Neural progenitor cell (in vitro differentiated cells): Measurements from ENCODE around the gene EXT2. TPM values are rescaled to one million over a fixed set of nuclear protein-coding genes. Genes with fewer than 3 reads are reported as not detected.

Experiments
- DNase-seq: peaks from one replicate; pipeline ENCODE4 v3.0.0-alpha.2; 2016; ENCODE audit warnings: low spot score
- H2AFZ ChIP-seq: fragments of 200-600 bp; sonication (generic); replicated peaks from 2 replicates; pipeline ENCODE4 v1.6.1; 2016; ENCODE audit warnings: antibody characterized with exemption
- H3F3A ChIP-seq: fragments of 200-600 bp; sonication (generic); 2 replicates; pipeline ENCODE4 v1.6.1; 2016; ENCODE audit warnings: antibody characterized with exemption, low read depth
- H3K27ac ChIP-seq: fragments of 200-600 bp; sonication (generic); 2 replicates; pipeline ENCODE4 v1.5.1; 2016; ENCODE audit warnings: mild to moderate bottlenecking
- H3K27me3 ChIP-seq: fragments of 200-600 bp; sonication (generic); 2 replicates; pipeline ENCODE4 v1.6.1; 2016; ENCODE audit warnings: mild to moderate bottlenecking, moderate library complexity
- H3K36me3 ChIP-seq: fragments of 200-600 bp; sonication (generic); 2 replicates; pipeline ENCODE4 v1.5.1; 2016
- H3K4me1 ChIP-seq: fragments of 200-600 bp; sonication (generic); 2 replicates; pipeline ENCODE4 v1.6.1; 2016; ENCODE audit warnings: mixed run types
- H3K4me2 ChIP-seq: fragments of 200-600 bp; sonication (generic); 2 replicates; pipeline ENCODE4 v1.6.1; 2016
- H3K4me3 ChIP-seq: fragments of 200-600 bp; sonication (generic); 2 replicates; pipeline ENCODE4 v1.5.1; 2016
- H3K79me2 ChIP-seq: fragments of 200-600 bp; sonication (generic); 2 replicates; pipeline ENCODE4 v1.6.1; 2016; ENCODE audit warnings: low read depth
- H3K9ac ChIP-seq: fragments of 200-600 bp; sonication (generic); 2 replicates; pipeline ENCODE4 v1.6.1; 2016
- H3K9me3 ChIP-seq: fragments of 200-600 bp; sonication (generic); 2 replicates; pipeline ENCODE4 v1.5.1; 2016; ENCODE audit warnings: low read depth
- H4K20me1 ChIP-seq: fragments of 200-600 bp; sonication (generic); 2 replicates; pipeline ENCODE4 v1.6.1; 2016; ENCODE audit warnings: low read depth
- H3K27ac Mint-ChIP-seq: 3 replicates; pipeline ENCODE4 v1.8.0; 2021; ENCODE audit warnings: mixed read lengths
- H3K27me3 Mint-ChIP-seq: 2 replicates; pipeline ENCODE4 v1.8.0; 2022; ENCODE audit warnings: low read depth, mild to moderate bottlenecking, inconsistent platforms, moderate library complexity, mixed read lengths; ENCODE audit not compliant: insufficient read depth
- H3K36me3 Mint-ChIP-seq: 3 replicates; pipeline ENCODE4 v1.8.0; 2021; ENCODE audit warnings: mixed read lengths
- H3K4me1 Mint-ChIP-seq: 3 replicates; pipeline ENCODE4 v1.8.0; 2021; ENCODE audit warnings: mixed read lengths
- H3K4me3 Mint-ChIP-seq: 3 replicates; pipeline ENCODE4 v1.8.0; 2021; ENCODE audit warnings: mild to moderate bottlenecking, moderate library complexity, mixed read lengths
- H3K9me3 Mint-ChIP-seq: 3 replicates; pipeline ENCODE4 v1.8.0; 2020; ENCODE audit warnings: mixed read lengths
- EZH2 ChIP-seq: fragments of 200-600 bp; sonication (generic); IDR thresholded peaks from 2 replicates; pipeline ENCODE4 v1.6.1; 2017; ENCODE audit warnings: antibody characterized with exemption, mild to moderate bottlenecking, moderate library complexity
- EZH2phosphoT487 ChIP-seq: fragments of 200-600 bp; sonication (generic); IDR thresholded peaks from 2 replicates; pipeline ENCODE4 v1.6.1; 2017; ENCODE audit warnings: antibody characterized with exemption
- total RNA-seq: library from RNA; depleted of rRNA; stranded (reverse); fragments of >200 nt; gene quantifications from 2 replicates; pipeline ENCODE4 v1.2.3, GENCODE V29; 2015; ENCODE audit warnings: low replicate concordance
- TF ChIP-seq, protein P1 (sequence below): fragments of 200-600 bp; sonication (generic); IDR thresholded peaks from 2 replicates; pipeline ENCODE4 v1.5.1; 2017; ENCODE audit warnings: antibody characterized with exemption, mild to moderate bottlenecking

The EXT2 gene
- total RNA-seq, 1 donor from 2014 or later = 70.4 TPM

DNA sequence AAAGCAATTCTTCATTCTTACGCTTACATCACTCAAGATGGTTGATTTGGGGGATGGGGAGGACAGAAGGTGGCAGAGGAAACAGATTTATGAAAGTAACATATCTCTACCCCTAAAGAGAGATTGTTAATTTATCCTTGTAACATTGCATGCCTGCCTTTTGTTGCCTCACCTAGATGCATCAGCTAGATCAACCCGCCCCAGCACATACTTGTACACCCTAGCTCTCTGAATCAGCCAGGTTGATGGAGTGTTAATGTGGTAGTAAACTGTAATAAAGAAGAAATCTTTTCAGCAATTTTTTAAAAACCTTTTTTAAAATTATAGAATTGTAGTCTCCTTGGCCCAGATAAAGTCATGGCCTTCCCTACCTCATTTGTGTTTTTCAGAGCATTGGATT lies 51.5 kb downstream of the EXT2 start:
- Histone ChIP-seq H3K4me1 (no peaks in the 10 kb centered on the region), H3K27me3 (no peaks in the 10 kb centered on the region), H3K27ac (no peak overlapping the region), H3F3A (no peaks in the 10 kb centered on the region), H3K79me2 (no peaks in the 10 kb centered on the region), H3K4me3 (no peak overlapping the region), H3K4me2 (no peak overlapping the region), H3K36me3 (peaks cover 5% of the 10 kb centered on the region), H4K20me1 (no peaks in the 10 kb centered on the region), H3K9ac (no peak overlapping the region), H2AFZ (no peak overlapping the region), H3K9me3 (no peaks in the 10 kb centered on the region)
- peaks cover 11% of the 10 kb centered on the region for H3K4me1 Mint-ChIP-seq
- H3K4me3 Mint-ChIP-seq = no peak overlapping the region
- no peak for DNase-seq
- no peaks in the 10 kb centered on the region for H3K27me3 Mint-ChIP-seq
- peaks cover 59% of the 10 kb centered on the region for H3K36me3 Mint-ChIP-seq
- no peak for TF ChIP-seq EZH2
- H3K27ac Mint-ChIP-seq = no peak overlapping the region
- peaks cover 2% of the 10 kb centered on the region for H3K9me3 Mint-ChIP-seq

DNA sequence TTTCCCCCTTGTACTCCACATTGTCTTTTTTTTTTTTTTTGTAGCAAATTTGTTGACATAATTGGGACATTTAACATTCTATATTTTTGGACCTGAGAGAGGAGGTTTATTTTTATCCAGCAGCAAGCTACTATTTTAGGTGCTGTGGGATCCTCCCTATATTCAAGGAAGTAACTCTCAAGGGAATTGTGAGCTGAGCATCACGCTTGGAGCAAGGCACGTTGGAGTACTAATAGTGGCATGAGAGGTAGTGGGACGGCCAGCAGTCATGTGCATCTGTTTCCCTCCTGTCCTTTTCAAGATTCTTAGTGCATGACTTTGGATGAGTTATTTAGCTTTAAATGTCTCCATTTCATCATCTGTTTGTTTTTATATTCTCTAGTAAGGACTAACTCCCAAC lies 52.3 kb downstream of the EXT2 start:
- no peaks in the 10 kb centered on the region for H3K79me2 ChIP-seq
- no peak overlapping the region for H3K27ac ChIP-seq
- H3K27me3 ChIP-seq = no peaks in the 10 kb centered on the region
- H3K9me3 ChIP-seq = no peaks in the 10 kb centered on the region
- H4K20me1 ChIP-seq = no peaks in the 10 kb centered on the region
- H3K9ac ChIP-seq = no peak overlapping the region
- Mint-ChIP-seq H3K4me3 (no peak overlapping the region), H3K27me3 (no peaks in the 10 kb centered on the region), H3K9me3 (peaks cover 5% of the 10 kb centered on the region), H3K36me3 (peaks cover 63% of the 10 kb centered on the region), H3K4me1 (peaks cover 11% of the 10 kb centered on the region), H3K27ac (no peak overlapping the region)
- no peak overlapping the region for H3K4me3 ChIP-seq
- no peak overlapping the region for H3K4me2 ChIP-seq
- H3F3A ChIP-seq = no peaks in the 10 kb centered on the region
- no peak for DNase-seq
- H3K4me1 ChIP-seq = no peaks in the 10 kb centered on the region
- no peak overlapping the region for H2AFZ ChIP-seq
- H3K36me3 ChIP-seq = peaks cover 5% of the 10 kb centered on the region
- no peak for TF ChIP-seq EZH2
- no peak for TF ChIP-seq EZH2phosphoT487
- TF ChIP-seq, protein P1, sequence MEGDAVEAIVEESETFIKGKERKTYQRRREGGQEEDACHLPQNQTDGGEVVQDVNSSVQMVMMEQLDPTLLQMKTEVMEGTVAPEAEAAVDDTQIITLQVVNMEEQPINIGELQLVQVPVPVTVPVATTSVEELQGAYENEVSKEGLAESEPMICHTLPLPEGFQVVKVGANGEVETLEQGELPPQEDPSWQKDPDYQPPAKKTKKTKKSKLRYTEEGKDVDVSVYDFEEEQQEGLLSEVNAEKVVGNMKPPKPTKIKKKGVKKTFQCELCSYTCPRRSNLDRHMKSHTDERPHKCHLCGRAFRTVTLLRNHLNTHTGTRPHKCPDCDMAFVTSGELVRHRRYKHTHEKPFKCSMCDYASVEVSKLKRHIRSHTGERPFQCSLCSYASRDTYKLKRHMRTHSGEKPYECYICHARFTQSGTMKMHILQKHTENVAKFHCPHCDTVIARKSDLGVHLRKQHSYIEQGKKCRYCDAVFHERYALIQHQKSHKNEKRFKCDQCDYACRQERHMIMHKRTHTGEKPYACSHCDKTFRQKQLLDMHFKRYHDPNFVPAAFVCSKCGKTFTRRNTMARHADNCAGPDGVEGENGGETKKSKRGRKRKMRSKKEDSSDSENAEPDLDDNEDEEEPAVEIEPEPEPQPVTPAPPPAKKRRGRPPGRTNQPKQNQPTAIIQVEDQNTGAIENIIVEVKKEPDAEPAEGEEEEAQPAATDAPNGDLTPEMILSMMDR = no peak

DNA sequence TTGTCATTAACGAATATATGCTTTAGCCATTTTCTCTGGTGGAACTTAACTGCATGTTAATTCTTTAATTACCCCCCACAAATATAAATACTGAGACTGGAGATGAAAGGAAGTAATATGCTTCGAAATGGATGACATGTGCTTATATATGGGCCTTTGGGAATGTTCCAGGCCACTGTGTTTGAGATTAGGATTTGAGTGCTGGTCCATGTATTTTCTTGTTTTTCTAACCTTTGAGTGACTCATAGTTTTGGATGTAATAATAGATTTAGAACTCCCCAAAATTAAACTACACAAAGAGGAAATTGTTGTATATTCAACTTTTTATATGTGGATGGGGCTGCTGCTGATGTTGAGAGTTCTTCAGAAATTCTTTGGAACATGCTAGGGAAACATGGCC lies 54.2 kb downstream of the EXT2 start:
- peaks cover 70% of the 10 kb centered on the region for H3K36me3 Mint-ChIP-seq
- no peak overlapping the region for H3K27ac Mint-ChIP-seq

DNA sequence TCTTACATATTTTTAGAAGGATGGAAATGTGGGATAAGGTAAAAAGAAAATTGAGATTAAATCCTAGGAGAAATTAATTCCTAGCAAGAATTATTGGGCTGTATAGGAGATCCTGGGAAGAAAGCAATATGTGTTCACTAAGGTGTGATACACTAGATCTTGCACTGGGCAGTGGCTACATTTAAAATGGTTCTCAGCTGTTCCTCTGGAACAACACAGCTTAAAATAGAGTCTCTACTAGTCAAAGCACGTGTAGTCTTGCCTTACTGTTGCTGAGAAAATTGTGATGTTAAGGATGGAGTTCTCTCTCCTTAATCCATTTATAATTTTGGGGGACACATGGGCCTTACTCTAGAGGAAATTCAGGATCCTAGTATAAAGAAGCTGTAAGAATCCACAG lies 54.9 kb downstream of the EXT2 start:
- H3K27me3 Mint-ChIP-seq = no peaks in the 10 kb centered on the region

More for the DNA sequence above, 54.2 kb downstream of the EXT2 start:
- Histone ChIP-seq H2AFZ (no peak overlapping the region), H3F3A (no peaks in the 10 kb centered on the region), H3K27me3 (no peaks in the 10 kb centered on the region), H3K4me2 (no peak overlapping the region), H3K4me1 (no peaks in the 10 kb centered on the region), H3K27ac (no peak overlapping the region), H3K4me3 (no peak overlapping the region), H3K36me3 (peaks cover 5% of the 10 kb centered on the region), H3K9ac (no peak overlapping the region), H3K79me2 (no peaks in the 10 kb centered on the region), H3K9me3 (peaks cover 5% of the 10 kb centered on the region), H4K20me1 (no peaks in the 10 kb centered on the region)
- no peaks in the 10 kb centered on the region for H3K27me3 Mint-ChIP-seq
- no peak for DNase-seq
- peaks cover 8% of the 10 kb centered on the region for H3K4me1 Mint-ChIP-seq
- H3K4me3 Mint-ChIP-seq = no peak overlapping the region
- H3K9me3 Mint-ChIP-seq = peaks cover 17% of the 10 kb centered on the region
- TF ChIP-seq, protein P1 = no peak
- TF ChIP-seq EZH2phosphoT487 = no peak
- TF ChIP-seq EZH2 = no peak

More for the DNA sequence above, 54.9 kb downstream of the EXT2 start:
- Histone ChIP-seq H3K27ac (no peak overlapping the region), H4K20me1 (no peaks in the 10 kb centered on the region), H3K9me3 (peaks cover 5% of the 10 kb centered on the region), H3K4me1 (no peaks in the 10 kb centered on the region), H2AFZ (no peak overlapping the region), H3F3A (no peaks in the 10 kb centered on the region), H3K79me2 (no peaks in the 10 kb centered on the region), H3K27me3 (no peaks in the 10 kb centered on the region), H3K9ac (no peak overlapping the region), H3K36me3 (peaks cover 5% of the 10 kb centered on the region), H3K4me3 (no peak overlapping the region), H3K4me2 (no peak overlapping the region)
- peaks cover 8% of the 10 kb centered on the region for H3K4me1 Mint-ChIP-seq
- peaks cover 66% of the 10 kb centered on the region for H3K36me3 Mint-ChIP-seq
- no peak overlapping the region for H3K4me3 Mint-ChIP-seq
- DNase-seq = no peak
- no peak overlapping the region for H3K27ac Mint-ChIP-seq
- TF ChIP-seq EZH2phosphoT487 = no peak
- TF ChIP-seq EZH2 = no peak
- TF ChIP-seq, protein P1 = no peak
- peaks cover 19% of the 10 kb centered on the region for H3K9me3 Mint-ChIP-seq
